ENCODE data around the gene DIPK2A.

Gene DIPK2A

DNA sequence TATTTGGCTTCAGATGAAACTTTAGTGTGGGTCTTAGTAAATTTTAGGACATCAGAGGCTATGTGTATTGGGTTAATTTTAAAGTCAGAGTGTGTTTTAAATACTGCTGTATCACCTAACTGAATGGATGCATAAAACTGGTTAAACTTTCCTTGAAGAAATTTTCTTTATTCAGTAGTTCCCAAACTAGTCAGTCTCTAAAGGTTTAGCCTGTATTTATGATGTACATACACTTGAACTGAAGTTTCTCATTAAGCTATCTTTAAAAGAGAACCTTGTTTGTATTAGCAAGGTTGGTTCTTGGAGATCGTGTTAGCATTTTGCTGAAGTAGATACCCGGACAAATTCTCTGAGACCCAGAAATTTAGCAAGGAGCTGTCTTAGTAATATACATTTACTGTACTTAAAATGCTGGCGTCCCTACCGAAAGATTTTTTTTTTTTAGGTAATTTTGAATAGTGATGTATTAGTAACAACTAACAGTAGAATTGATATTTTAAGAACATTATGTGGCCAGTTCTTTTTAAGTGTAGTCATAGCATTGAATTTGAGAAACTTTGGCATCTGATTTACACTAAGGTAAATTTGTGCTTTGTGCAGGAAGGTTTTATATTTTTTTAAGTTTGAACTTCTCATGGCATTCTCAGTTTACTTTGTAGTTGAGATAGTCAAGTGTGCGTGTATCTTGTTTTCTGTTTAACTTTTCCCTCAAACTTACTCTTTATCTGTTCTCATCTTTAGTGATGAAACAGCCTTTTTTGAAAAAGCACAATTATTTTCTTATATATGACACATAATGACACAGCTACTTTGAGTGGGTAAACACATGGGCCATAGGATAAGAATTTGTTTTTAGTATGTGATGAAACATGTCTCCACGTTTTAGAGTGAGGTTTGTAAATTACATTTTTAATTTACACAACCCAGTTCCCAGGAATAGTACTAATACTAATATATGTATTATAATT is 2.9 kb downstream of the DIPK2A start:
- no peak for DNase-seq

DNA sequence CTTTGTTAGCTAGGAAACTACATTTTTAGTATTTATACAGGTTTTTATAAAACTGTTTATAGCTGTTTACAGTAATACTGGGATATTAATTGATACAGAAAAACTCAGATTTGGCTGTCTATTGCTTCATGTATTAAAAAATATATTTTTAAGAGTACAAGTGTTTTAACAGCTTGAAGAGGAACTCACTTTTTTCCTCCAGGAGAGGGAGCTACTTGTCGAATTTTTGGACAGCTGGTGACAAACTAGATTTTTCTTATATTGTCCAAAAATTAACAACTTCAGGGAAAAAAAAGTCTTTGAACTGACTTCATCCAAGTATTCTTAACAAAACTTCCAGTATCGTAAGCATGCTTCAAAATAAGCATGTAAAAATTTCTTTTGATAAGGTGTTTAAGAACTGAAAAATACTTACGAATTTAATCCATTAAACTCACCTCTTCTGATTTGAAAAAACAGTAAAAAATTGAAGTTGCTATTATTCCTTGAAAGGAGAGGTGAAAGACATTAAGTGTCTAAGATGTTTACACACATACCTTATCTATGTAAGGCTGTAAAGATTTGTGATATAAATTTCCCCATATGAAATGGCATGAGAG is 4.0 kb downstream of the DIPK2A start:
- DNase-seq: peak in 1 of 2 donors; percentile 4

DNA sequence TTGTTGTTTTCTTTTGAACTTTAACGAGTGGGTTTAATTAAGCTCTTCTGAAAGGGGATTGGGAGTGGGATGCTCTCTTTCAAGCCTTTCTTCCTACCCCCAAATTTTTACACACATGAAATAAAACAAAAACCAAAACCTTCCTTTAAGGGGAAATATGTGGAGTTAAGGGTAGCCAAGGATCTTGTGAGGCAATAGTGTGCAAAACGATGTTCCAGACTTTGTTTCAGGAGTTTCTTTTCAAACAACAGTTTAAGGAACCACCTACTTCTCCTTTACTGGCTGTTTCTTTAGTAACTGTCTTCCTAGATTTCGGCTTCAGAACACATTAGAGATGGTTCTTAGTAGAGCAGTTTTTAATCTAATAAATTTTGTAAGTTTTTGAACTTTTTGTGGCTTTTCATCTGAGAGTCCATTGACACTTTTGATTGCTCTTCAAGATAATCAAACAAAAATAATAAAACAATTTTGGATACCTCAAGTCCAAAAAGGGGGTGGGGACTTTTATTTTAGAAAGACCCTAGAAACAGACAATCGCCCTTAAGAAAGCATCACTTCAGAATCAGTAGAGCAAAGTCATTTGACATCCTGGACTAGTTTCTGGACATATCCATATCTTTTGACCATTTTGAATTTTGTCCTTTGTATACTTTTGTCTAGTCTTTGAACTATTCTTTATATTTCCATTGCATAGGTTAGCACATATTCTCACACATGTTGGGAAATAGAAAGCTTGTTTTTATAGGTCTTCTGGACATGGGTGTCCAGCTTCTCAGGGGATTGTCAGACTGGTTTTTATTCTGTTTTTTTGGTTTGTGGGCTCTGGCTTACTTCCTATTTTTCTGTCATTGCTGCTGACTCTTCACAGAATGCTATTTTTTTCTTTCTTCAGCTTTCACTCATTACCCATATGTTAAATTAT is 6.0 kb downstream of the DIPK2A start:
- peak in 1 of 2 donors; percentile 44 for DNase-seq

DNA sequence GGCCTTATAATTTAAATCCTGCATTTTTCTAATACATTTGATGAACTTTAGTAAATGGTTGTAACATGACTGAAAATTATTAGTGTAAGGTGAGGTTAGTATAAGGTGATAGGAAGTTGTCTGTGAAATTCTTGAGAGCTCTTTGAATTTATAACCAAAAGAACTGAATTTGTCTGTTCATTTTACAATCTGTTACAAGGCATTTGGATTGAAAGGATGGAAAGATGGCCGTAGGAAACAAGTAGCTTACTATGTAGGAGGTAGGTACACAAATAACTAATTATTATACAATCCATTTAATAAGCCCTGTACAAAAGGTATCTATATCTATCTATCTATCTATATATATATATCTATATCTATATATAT is 6.6 kb downstream of the DIPK2A start:
- DNase-seq: no peak

DNA sequence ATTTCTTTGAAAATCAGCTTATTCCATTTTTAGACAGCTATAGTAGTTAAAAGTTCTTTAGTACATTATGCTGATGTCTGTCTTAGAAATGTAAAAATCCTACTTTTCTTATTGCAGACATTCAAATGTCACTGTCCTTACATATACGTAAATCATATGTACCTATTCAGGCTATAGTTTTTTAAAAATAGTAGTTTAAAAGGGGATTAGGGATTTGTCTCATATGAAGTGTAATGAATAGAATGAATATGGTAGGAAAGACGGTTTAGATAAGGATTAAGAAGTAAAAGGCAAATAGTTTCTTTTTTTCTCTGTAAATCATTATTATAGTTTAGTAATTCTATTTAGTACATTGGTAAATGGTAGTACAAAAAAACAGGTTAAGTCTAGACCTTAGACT is 7.4 kb downstream of the DIPK2A start:
- no peak for DNase-seq

DNA sequence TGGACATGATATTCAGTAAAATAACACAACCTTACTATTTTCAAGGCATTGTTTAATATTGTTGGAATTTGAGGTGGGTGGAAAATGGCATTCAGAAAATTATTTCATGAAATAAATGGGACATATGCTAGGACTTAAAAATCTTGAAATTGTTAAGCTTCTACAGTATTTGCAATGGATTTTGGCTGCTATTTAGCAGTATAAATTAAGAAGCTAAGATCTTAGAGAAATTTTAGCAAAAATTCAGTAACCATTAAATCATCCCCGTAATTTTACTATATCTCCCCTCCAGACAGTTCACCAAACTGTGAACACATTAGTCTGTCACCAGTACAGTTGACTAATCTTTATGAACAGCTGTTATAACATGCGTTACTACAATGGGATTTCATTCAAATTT is 8.2 kb downstream of the DIPK2A start:
- DNase-seq: no peak

DNA sequence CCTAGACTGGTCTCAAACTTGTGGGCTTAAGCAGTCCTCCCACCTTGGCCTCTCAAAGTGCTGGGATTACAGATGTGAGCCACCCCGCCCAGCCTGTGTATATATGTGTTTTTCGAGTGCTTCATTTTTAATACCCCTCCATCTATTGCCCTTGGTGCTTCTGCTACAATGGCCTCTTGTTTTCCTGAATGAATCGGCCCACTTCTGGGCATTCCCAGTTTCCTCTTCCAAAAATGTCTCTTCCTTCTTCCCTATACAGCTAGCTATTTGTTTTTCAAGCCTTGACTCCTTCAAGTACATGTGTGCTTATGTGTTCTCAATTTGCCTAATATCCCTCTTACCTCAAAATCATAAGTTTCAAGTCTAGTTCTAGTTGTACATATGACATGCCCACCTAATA is 16.7 kb downstream of the DIPK2A start:
- no peak for DNase-seq

DNA sequence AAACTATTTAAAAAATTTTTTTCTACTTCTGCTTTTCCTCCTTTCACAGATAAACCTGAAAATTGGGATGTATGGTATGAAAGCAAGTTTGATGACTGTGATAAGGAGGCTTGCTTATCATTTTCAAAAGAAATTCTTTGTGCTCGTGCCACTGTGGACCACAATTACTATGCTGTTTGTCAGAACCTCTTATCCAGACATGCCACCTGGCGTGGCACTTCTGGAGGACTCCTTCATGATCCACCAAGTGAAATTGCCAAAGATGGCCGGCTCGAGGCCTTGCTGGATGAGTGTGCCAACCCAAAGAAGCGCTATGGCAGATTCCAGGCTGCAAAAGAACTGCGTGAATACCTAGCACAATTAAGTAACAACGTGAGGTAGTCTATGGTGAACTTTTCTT is 17.8 kb downstream of the DIPK2A start:
- DNase-seq: no peak

DNA sequence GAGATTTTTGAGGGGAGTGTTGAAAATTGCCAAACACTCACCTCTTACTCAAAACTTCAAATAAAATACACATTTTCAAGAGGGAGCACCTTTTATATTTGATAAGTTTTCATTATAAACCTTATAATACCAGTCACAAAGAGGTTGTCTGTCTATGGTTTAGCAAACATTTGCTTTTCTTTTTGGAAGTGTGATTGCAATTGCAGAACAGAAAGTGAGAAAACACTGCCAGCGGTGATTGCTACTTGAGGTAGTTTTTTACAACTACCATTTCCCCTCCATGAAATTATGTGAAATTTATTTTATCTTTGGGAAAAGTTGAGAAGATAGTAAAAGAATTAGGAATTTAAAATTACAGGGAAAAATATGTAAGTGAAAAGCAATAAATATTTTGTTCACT is 20.1 kb downstream of the DIPK2A start:
- DNase-seq: no peak

DNA sequence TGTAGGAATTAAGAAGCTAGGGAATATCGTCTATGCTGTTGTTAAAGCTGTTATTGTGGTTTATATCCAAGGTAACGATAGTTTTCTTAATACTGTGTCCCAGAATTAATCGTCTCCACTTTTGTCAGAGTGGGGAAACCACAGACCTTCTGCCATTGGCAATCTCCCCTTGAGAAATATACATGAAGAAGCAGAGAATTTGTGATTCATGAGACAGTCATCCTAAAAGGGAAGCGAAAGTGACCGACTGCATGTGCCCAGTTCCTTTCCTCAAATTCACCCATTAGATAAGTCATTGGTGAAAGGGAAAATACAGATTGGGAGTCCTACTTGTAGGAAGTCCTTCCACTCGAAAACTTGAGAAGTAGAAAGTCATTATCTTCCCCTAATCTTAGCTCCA is 26.6 kb downstream of the DIPK2A start:
- DNase-seq: no peak

DNA sequence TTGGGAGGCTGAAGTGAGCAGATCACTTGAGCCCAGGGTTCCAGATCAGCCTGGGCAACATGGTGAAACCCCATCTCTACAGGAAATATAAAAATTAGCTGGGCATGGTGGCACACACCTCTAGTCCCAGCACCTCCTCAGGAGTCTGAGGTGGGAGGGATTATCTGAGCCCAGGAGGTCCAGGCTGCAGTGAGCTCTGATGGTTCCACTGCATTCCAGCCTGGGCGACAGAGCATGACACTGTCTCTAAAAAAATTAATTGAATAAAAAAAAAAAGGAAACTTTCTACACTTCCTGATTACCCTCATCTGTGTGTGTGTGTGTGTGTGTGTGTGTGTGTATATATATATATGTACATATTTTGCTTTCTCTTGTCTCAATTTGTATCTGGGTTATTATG is 31.4 kb downstream of the DIPK2A start:
- no peak for DNase-seq

DNA sequence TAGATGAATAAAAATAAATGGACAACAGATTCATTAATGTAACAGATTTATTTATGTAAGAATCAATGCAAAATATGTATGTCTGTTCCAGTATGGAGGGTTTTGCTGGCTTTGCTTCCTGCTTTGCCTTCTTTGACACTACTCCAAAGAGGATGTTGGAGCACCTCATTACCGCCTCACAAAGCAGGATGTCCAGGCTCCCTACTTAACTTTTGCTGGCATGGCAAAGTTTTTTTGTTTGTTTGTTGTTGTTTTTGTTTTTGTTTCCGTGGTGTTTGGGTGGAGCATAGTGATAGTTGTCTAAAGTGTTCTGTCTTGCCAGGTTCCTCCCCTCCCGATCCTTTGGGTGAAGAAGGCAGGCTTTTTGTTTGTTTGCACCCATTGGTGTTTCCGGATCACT is 38.7 kb downstream of the DIPK2A start:
- no peak for DNase-seq

DNA sequence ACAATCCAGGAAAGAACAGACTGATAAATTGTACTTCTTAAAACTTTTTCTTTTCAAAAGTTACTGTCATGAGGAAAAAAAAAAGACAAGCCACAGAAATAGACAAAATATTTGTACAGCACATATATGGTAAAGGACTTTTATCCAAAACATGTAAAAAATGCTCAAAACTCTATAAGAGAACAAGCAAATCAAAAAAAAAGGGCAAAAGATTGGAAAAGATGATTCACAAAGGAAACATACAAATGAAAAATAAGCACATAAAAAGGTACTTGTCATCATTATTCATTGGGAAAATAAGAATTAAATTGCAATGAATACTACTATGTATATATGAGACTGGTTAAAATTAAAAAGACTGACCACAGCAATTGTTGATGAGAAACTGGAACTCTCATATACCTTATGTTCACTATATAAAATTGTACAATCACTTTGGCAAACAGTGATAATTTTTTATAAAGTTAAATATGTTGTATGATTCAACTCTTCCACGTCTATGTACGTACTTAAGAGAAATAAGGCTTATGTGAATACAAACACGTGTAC is 39.7 kb downstream of the DIPK2A start:
- no peak for DNase-seq

DNA sequence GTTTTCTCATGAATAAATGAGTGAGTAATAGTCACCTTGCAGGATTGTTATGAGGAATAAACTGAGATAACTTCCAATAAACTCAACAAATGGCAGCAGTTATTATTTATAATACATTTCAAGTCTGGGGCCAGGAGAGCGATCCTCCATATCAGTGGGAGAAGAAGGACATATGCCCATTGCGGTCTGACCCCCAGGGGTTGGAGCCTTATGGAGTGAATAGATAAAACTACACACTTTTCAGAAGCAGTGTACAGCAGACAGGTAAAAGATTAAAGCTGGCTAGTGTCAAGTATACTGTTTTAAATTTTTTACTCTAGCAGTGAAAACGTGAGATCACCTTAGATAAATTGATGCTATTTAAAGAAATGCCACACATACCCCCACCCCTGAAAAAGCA is 43.5 kb downstream of the DIPK2A start:
- DNase-seq: no peak

DNA sequence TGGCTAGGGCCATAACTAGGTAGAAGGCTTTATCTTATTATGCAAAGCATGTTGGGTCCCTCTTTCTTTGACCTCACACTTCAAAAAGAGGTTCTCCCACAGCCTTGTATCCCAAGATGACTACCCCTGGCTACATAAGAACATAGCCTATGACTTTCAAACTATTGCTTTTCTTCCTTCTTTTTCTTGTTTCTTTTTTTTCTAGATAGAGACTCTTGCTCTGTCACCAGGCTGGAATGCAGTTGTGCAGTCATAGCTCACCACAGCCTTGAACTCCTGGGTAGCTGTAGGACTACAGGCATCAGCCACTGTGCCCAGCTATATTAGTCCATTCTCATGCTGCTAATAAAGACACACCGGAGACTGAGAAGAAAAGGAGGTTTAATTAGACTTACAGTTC is 47.2 kb downstream of the DIPK2A start:
- no peak for DNase-seq

Measured in bone marrow (tissue), 2 donors.